A549 (cell line): Measurements from ENCODE around the gene SNCAIP. TPM values are rescaled to one million over a fixed set of nuclear protein-coding genes. Genes with fewer than 3 reads are reported as not detected.

Experiments
- ATAC-seq, 2 experiments: fragments of 200-7000 bp in 1 of 2; fragments of >200 bp in 1 of 2; cut with Nextera tagmentation in 1 of 2; cut with Tn5 transposase in 1 of 2; 3 replicates each; pipeline versions ENCODE4 v1.8.0 to v1.9.1; 2018 to 2020; ENCODE audit warnings: mild to moderate bottlenecking in 1 of 2, moderate library complexity in 1 of 2
- CTCF ChIA-PET: fragments of 300-600 bp; sonication (Branson Sonifier 250); formaldehyde crosslinking; extraction: SDS; loops from one replicate; lab custom pipeline; 2021; ENCODE audit warnings: antibody characterized with exemption, inconsistent platforms; lab: Yijun Ruan, JAX
- POLR2A ChIA-PET: fragments of 350-600 bp; formaldehyde crosslinking; extraction: SDS; loops from one replicate; lab custom pipeline; 2021; ENCODE audit warnings: antibody characterized with exemption, inconsistent platforms; lab: Yijun Ruan, JAX
- DNase-seq, 2 experiments: peaks; one replicate each; pipeline versions ENCODE4 v3.0.0 to v3.0.0-alpha.2; 2011 to 2016; ENCODE audit warnings: low read depth in 1 of 2, low spot score in 1 of 2
- FAIRE-seq: peaks from 2 replicates; lab custom pipeline; 2011; peaks lifted over from hg19 to GRCh38; lab: Jason Lieb, UNC
- H3K27ac ChIP-seq, 2 experiments: fragments of >200 bp; sonication (Bioruptor Twin); formaldehyde crosslinking; 3 replicates each; pipeline ENCODE4 v1.5.1; 2016 to 2017
- H3K4me1 ChIP-seq: fragments of >200 bp; sonication (Bioruptor Twin); formaldehyde crosslinking; 3 replicates; pipeline ENCODE4 v1.6.1; 2016
- H3K4me2 ChIP-seq: fragments of >200 bp; sonication (Bioruptor Twin); formaldehyde crosslinking; 3 replicates; pipeline ENCODE4 v1.6.1; 2016
- H3K4me3 ChIP-seq: fragments of >200 bp; sonication (Bioruptor Twin); formaldehyde crosslinking; 3 replicates; pipeline ENCODE4 v1.5.1; 2016
- H3K9me3 ChIP-seq: fragments of >200 bp; sonication (Bioruptor Twin); formaldehyde crosslinking; 3 replicates; pipeline ENCODE4 v1.6.1; 2016
- BHLHE40 ChIP-seq: IDR thresholded peaks from 2 replicates; pipeline ENCODE4 v1.6.1; 2012; ENCODE audit warnings: low read depth, low read length, inconsistent platforms
- CBX8 ChIP-seq: fragments of 200-600 bp; sonication (generic); IDR thresholded peaks from 2 replicates; pipeline ENCODE4 v1.6.1; 2016
- CHD2 ChIP-seq: fragments of 150-350 bp; IDR thresholded peaks from 2 replicates; pipeline ENCODE4 v1.6.1; 2014; ENCODE audit warnings: low read length; ENCODE audit not compliant: partially characterized antibody
- CHD4 ChIP-seq: fragments of 200-600 bp; sonication (generic); IDR thresholded peaks from 2 replicates; pipeline ENCODE4 v1.6.1; 2016; ENCODE audit warnings: antibody characterized with exemption, mild to moderate bottlenecking, borderline replicate concordance
- ELK1 ChIP-seq: fragments of 150-350 bp; IDR thresholded peaks from 2 replicates; pipeline ENCODE4 v1.6.1; 2014; ENCODE audit warnings: low read depth, mild to moderate bottlenecking, low read length
- ESRRA ChIP-seq: fragments of 150-350 bp; IDR thresholded peaks from 2 replicates; pipeline ENCODE4 v1.6.1; 2014; ENCODE audit warnings: mild to moderate bottlenecking, low read length, borderline replicate concordance
- FOSB ChIP-seq: fragments of 250-450 bp; sonication (Bioruptor Pico); IDR thresholded peaks from 2 replicates; pipeline ENCODE4 v1.5.0; 2020; ENCODE audit warnings: mild to moderate bottlenecking, moderate library complexity
- GATA3 ChIP-seq: IDR thresholded peaks from 2 replicates; pipeline ENCODE4 v1.6.1; 2012; ENCODE audit warnings: borderline replicate concordance
- HOXB13 ChIP-seq: fragments of 250-450 bp; sonication (Bioruptor Pico); IDR thresholded peaks from 2 replicates; pipeline ENCODE4 v1.5.0; 2020; ENCODE audit warnings: low read depth, mild to moderate bottlenecking, moderate library complexity
- JUNB ChIP-seq: fragments of >200 bp; sonication (Bioruptor Twin); formaldehyde crosslinking; IDR thresholded peaks from 2 replicates; pipeline ENCODE4 v1.6.1; 2016
- NFE2L2 ChIP-seq: fragments of 150-350 bp; conservative IDR thresholded peaks from 2 replicates; pipeline ENCODE4 v1.6.1; 2014; ENCODE audit warnings: low read length
- NR3C1 ChIP-seq: fragments of >200 bp; sonication (Bioruptor Twin); formaldehyde crosslinking; IDR thresholded peaks from 3 replicates; pipeline ENCODE4 v1.6.1; 2017
- PHF8 ChIP-seq: fragments of 200-600 bp; sonication (generic); IDR thresholded peaks from 2 replicates; pipeline ENCODE4 v1.6.1; 2016; ENCODE audit warnings: low read depth, mild to moderate bottlenecking, antibody characterized with exemption, moderate library complexity, borderline replicate concordance
- POLR2A ChIP-seq: IDR thresholded peaks from 2 replicates; pipeline ENCODE4 v1.6.1; 2012; ENCODE audit warnings: mild to moderate bottlenecking, low read length
- POLR2AphosphoS2 ChIP-seq: conservative IDR thresholded peaks from 2 replicates; pipeline ENCODE4 v1.6.1; 2012; ENCODE audit warnings: low read length, improper control_type of control experiment, inconsistent platforms
- RARB ChIP-seq: fragments of 250-450 bp; sonication (Bioruptor Pico); IDR thresholded peaks from 2 replicates; pipeline ENCODE4 v1.8.0; 2021; ENCODE audit warnings: mild to moderate bottlenecking, moderate library complexity
- RFX5 ChIP-seq: fragments of 450-650 bp; IDR thresholded peaks from 2 replicates; pipeline ENCODE4 v1.7.1; 2014; ENCODE audit warnings: antibody characterized with exemption, mild to moderate bottlenecking, moderate library complexity
- TFCP2L1 ChIP-seq: fragments of 250-450 bp; sonication (Bioruptor Pico); IDR thresholded peaks from 2 replicates; pipeline ENCODE4 v1.5.0; 2021; ENCODE audit warnings: mild to moderate bottlenecking
- TP53 ChIP-seq: fragments of 250-450 bp; sonication (Bioruptor Pico); IDR thresholded peaks from 2 replicates; pipeline ENCODE4 v1.5.0; 2021; ENCODE audit warnings: mild to moderate bottlenecking, moderate library complexity
- ZC3H11A ChIP-seq: fragments of 450-650 bp; IDR thresholded peaks from 2 replicates; pipeline ENCODE4 v1.6.1; 2014; ENCODE audit warnings: antibody characterized with exemption, mild to moderate bottlenecking
- ZNF302 ChIP-seq: fragments of 250-450 bp; sonication (Bioruptor Pico); IDR thresholded peaks from 2 replicates; pipeline ENCODE4 v1.9.0; 2021; ENCODE audit warnings: inconsistent platforms, mild to moderate bottlenecking, moderate library complexity
- ZSCAN20 ChIP-seq: fragments of 250-450 bp; sonication (Bioruptor Pico); IDR thresholded peaks from 2 replicates; pipeline ENCODE4 v1.8.0; 2022; ENCODE audit warnings: mild to moderate bottlenecking, moderate library complexity
- WGBS: methylation state at CpG from one replicate; pipeline ENCODE4 v1.1.6; 2017; ENCODE audit errors: missing lambda C conversion rate; 5-methylcytosine and 5-hydroxymethylcytosine counted together
- polyA plus RNA-seq, 4 experiments: library from polyadenylated mRNA; depleted of rRNA in 3 of 4; stranded (reverse); fragments of >200 nt; fragmentation: RNase III in 1 of 4; extraction: RNeasy Plus Mini Kit Qiagen cat#74134 plus additional on column Dnase treatment in 1 of 4; gene quantifications; 2 replicates in 3 of 4; 3 replicates in 1 of 4; pipeline ENCODE4 v1.2.3, GENCODE V29; 2011 to 2017
- TF ChIP-seq, protein P1 (sequence below): IDR thresholded peaks from 2 replicates; pipeline ENCODE4 v1.6.1; 2012; ENCODE audit warnings: low read depth, borderline replicate concordance
- TF ChIP-seq, protein P2 (sequence below): IDR thresholded peaks from 2 replicates; pipeline ENCODE4 v1.6.1; 2012
- TF ChIP-seq, protein P3 (sequence below): fragments of >200 bp; sonication (Bioruptor Twin); formaldehyde crosslinking; IDR thresholded peaks from 3 replicates; pipeline ENCODE4 v1.5.1; 2016
- TF ChIP-seq, protein P4 (sequence below): fragments of >200 bp; sonication (Bioruptor Twin); formaldehyde crosslinking; IDR thresholded peaks from 2 replicates; pipeline ENCODE4 v1.6.1; 2016

SNCAIP gene
- polyA plus RNA-seq, 2 of the 4 experiments (the other 2 are of a cell fraction) = 0.03 to 0.04 TPM

GRCh38 chr5:122447072-122447471 is 135.0 kb downstream of the SNCAIP start:
- no peak for FAIRE-seq
- DNase-seq = no peak
- no peak for TF ChIP-seq TFCP2L1 (CRISPR knock-in tag)
- no peak for TF ChIP-seq HOXB13 (CRISPR knock-in tag)
- TF ChIP-seq, protein P1, sequence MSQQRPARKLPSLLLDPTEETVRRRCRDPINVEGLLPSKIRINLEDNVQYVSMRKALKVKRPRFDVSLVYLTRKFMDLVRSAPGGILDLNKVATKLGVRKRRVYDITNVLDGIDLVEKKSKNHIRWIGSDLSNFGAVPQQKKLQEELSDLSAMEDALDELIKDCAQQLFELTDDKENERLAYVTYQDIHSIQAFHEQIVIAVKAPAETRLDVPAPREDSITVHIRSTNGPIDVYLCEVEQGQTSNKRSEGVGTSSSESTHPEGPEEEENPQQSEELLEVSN = no peak
- no peak for TF ChIP-seq BHLHE40
- TF ChIP-seq ELK1 = no peak
- no peak for TF ChIP-seq NR3C1
- TF ChIP-seq POLR2AphosphoS2 = no peak
- no peak for TF ChIP-seq CHD4
- TF ChIP-seq ZC3H11A = no peak
- TF ChIP-seq ZSCAN20 (CRISPR knock-in tag) = no peak
- no peak for TF ChIP-seq TP53 (CRISPR knock-in tag)
- TF ChIP-seq ESRRA = no peak
- TF ChIP-seq, all 56 proteins: peak for 0
- H3K4me1 ChIP-seq = no peaks in the 10 kb centered on the region
- H3K4me2 ChIP-seq = no peak overlapping the region
- H3K27ac ChIP-seq = no peak overlapping the region
- ChIA-PET POLR2A (no interaction called here), CTCF (interaction anchor here (1.1 kb wide), 1 partner anchor 47 kb away, joined by 3 read pairs; no protein-coding TSS in a partner anchor)
- H3K4me3 ChIP-seq = no peak overlapping the region
- no peaks in the 10 kb centered on the region for H3K9me3 ChIP-seq
- no peak; a peak in 1 of 6 replicates for ATAC-seq
- WGBS = 29% methylated on average over 3 of the region's 3 CpGs

DNA sequence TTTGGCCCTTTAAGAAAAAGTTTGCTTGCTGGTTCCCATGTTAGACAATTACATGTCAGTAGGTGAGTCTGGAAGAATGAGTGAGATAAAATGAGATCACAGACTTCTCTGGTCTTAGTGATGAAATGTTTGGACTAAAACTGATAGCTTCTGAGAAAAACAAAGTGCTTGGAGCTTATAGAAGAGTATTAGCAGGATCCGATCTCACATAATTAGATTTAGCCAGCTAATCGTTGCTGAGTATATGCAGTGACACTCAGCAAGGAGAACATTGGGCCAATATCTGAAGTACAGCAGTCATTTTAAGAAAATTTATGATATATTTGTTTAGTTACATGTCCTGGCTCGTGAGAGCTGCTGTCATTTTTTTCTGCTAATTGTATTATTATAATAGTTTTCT is 135.8 kb downstream of the SNCAIP start:
- no peak for ATAC-seq
- no peak for FAIRE-seq
- POLR2A ChIA-PET = no interaction called here

More for the DNA sequence above, 135.8 kb downstream of the SNCAIP start:
- no peak overlapping the region for H3K27ac ChIP-seq
- WGBS = 41% methylated on average over 3 of the region's 3 CpGs
- no peaks in the 10 kb centered on the region for H3K4me1 ChIP-seq
- DNase-seq = no peak
- CTCF ChIA-PET = interaction anchor here (1.1 kb wide), 1 partner anchor 47 kb away, joined by 3 read pairs; no protein-coding TSS in a partner anchor
- no peak overlapping the region for H3K4me2 ChIP-seq
- TF ChIP-seq POLR2A = no peak
- TF ChIP-seq CHD2 = no peak
- TF ChIP-seq RARB (CRISPR knock-in tag) = no peak
- no peak for TF ChIP-seq ZNF302 (CRISPR knock-in tag)
- no peak for TF ChIP-seq TFCP2L1 (CRISPR knock-in tag)
- TF ChIP-seq CBX8 = no peak
- no peak for TF ChIP-seq NFE2L2
- no peak for TF ChIP-seq PHF8
- no peak for TF ChIP-seq FOSB (CRISPR knock-in tag)
- no peak for TF ChIP-seq ELK1
- no peak for TF ChIP-seq POLR2AphosphoS2
- TF ChIP-seq, protein P2, sequence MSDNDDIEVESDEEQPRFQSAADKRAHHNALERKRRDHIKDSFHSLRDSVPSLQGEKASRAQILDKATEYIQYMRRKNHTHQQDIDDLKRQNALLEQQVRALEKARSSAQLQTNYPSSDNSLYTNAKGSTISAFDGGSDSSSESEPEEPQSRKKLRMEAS = no peak
- TF ChIP-seq GATA3 = no peak
- TF ChIP-seq, protein P3, sequence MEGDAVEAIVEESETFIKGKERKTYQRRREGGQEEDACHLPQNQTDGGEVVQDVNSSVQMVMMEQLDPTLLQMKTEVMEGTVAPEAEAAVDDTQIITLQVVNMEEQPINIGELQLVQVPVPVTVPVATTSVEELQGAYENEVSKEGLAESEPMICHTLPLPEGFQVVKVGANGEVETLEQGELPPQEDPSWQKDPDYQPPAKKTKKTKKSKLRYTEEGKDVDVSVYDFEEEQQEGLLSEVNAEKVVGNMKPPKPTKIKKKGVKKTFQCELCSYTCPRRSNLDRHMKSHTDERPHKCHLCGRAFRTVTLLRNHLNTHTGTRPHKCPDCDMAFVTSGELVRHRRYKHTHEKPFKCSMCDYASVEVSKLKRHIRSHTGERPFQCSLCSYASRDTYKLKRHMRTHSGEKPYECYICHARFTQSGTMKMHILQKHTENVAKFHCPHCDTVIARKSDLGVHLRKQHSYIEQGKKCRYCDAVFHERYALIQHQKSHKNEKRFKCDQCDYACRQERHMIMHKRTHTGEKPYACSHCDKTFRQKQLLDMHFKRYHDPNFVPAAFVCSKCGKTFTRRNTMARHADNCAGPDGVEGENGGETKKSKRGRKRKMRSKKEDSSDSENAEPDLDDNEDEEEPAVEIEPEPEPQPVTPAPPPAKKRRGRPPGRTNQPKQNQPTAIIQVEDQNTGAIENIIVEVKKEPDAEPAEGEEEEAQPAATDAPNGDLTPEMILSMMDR = no peak
- TF ChIP-seq, protein P4, sequence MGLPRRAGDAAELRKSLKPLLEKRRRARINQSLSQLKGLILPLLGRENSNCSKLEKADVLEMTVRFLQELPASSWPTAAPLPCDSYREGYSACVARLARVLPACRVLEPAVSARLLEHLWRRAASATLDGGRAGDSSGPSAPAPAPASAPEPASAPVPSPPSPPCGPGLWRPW = no peak
- TF ChIP-seq JUNB = no peak
- TF ChIP-seq RFX5 = no peak
- H3K9me3 ChIP-seq = no peaks in the 10 kb centered on the region
- H3K4me3 ChIP-seq = no peak overlapping the region
